Measurements from ENCODE around the gene PDGFRA.
"Not testable (repeated sequence)": the region's sequence is repeated elsewhere in the genome, so short reads cannot be mapped to it uniquely, and the experiment has no call there.

Gene PDGFRA

DNA sequence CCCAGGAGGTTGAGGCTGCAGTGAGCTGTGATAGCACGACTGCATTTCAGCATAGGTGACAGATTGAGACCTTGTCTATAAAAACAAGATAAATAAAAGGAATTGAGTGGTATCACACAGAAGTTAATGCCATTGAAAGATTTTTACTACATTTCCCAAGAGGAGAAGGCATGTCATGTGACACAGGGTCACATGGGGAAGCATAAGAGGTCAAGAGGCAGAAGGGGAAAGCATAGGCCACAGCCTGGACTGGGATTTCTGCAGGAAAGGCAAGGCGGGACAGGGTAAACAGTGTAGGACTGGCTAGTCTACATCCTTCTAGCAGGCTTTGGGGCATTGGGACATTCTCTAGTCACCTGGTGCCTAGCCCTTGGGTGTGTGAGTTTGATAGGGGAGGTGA is 88.6 kb downstream of the PDGFRA start:
- DNase-seq (ENCODE audit: low read depth in 2 of 2, low spot score in 1 of 2) = no peak

DNA sequence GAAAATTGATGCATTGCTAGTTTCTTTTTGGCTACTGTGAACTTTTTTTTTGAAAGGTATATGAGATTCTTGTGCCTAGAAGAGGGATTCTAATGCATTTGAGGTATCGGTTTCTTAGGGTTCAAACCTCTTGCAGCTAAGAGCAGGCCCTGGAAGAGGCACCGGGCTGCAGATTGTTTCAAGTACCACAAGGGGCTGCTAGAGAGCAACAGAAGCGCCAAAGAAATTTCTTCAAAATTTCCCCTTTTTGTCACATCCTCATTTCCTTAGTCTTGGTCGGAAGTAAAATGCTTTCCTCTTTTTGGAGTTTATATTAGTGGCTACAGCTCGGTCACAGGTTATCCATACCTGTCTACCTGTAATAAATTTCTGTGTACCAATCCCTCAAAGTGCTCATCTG is 89.8 kb downstream of the PDGFRA start:
- no peak for DNase-seq (ENCODE audit: low read depth in 2 of 2, low spot score in 1 of 2)

DNA sequence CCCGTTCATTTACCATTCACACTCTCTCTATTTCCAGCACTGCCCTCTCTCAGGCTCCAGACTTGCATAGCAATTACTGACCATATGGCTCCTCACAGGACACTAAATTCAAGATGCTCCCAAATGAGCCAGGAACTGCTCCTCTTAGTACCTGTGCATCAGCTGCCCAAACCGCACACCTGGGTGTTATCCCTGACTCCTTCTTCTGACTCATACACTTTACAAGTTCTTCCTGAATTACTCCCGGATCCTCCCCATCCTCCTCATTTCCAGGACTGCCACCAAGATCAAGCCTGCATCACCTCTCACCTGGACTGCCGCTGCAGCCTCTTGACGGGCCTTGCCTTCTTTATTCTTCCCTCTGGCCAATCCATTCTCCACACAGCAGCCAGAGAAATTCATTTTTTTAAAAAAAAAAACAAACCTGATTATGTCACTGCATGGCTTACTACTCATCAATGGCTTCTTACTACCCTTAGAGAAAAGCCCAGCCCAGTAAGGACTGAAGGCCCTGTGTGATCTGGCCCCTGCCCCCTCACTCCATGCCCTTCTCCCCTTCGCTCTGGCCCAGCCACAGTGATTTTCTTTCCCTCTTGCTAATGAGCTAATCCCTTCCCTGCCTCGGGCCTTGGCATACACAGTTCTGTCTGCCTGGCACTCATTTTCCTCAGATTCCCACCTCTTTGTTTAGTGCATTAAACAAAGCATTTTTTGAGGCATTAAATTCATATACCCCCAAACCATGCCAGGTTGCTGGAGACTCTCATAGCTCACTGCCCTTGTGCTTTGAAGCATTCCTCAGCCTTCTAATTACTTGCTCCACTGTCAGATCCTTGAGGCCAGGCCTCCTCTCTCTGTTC is 92.0 kb downstream of the PDGFRA start:
- DNase-seq (ENCODE audit: low read depth in 2 of 2, low spot score in 1 of 2) = no peak

DNA sequence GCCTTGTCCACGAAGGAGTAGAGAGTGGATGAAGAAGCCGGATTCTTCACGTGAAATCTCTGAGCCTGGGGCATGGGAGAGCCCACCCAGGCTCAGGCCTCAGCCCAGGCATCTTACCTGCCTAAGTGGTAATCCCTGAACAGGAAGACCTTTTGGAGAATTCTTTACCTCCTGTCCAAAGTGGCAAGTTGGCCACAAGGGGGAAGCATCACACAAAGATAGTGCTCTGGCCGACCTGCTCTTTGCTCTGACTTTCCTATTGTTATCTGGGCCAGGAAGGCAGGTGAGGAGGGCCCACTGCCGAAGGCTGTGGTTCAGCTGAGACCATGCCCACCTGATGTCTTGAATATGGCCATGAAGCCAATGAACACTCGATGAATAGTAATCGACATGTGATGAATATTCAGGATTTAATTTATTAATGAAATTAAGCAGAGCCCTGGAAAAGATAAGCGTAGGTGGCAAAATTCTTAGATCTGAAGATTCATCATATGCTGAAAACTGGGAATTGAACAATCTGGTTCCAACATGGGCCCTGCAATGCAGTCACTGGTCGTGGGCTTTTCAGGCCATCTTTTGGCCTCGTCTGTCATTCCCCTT is 93.8 kb downstream of the PDGFRA start:
- no peak for DNase-seq (ENCODE audit: low read depth in 2 of 2, low spot score in 1 of 2)

DNA sequence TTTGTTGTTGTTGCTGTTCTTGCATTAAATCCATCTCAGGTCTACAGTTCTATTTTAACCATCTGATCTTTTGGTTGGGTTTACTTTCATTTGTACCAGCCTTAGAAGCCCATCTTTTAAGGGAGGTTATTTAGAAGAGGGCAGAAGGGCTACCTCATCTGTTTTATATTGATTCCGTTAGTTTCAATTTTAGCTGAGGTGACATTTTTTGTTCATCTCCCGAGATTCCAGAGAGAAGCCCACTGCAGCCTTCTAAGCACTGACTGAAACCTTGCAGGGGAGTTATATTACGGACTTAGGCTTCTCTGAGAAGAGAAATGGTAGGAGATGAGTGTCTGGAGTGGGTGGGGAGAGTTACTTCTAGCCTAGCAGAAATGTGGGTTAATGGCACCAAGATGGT is 101.8 kb downstream of the PDGFRA start:
- DNase-seq (ENCODE audit: low read depth in 2 of 2, low spot score in 1 of 2) = no peak

DNA sequence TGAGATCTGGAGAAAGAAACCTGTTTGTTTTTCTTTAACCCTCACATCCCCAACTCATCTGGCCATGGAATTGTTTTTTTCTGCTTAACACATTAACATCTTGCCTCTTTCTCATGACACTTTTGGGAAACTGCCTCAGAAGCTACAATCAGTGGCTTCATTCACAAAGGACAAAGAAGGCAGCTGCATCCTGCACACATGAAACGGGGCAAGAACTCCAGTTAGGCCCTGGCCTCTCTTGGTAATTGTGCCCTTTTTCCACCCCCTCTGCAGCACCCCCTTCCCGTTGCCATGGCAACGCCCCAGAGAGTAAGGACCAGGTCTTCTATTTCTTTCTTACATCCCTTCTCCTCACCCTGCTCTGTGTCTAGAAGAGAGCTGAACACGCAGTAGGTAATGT is 103.4 kb downstream of the PDGFRA start:
- no peak for DNase-seq (ENCODE audit: low read depth in 2 of 2, low spot score in 1 of 2)

DNA sequence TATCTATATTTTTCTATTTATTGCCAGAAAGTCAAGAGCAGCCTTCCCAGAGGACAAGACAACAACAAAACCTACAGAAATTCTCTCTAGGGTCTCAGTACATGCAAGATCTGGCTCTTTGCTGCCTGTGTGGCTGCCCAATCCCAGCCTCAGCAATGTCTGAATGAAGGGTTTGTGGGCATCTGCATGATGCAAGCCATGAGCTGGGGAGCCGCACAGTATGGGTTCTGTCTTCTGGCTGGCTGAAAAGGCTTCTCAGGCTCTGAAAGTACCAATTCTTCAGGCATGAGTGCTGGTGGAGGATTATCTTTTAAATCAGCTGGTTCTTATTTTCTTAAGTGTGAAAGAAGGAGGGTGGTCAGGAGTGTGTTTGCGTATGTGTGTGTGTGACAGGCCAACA is 104.6 kb downstream of the PDGFRA start:
- DNase-seq (ENCODE audit: low read depth in 2 of 2, low spot score in 1 of 2) = no peak

DNA sequence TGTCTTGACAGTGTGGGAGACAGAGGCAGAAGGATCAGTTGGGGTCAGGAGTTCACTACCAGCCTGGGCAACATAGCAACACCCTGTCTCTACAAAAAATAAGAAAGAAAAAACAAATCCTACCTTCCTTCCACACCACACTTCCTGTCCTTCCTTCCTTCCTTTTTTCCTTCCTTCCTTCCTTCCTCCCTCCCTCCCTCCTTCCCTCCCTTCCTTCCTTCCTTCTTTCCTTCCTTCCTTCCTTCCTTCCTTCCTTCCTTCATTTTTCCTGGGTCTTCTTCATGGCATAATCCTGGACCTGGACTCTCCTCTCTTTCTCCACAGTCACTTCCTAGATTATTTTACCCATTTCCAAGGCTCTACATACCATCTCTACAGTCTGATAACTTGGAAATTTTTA is 105.7 kb downstream of the PDGFRA start:
- not testable (repeated sequence) for DNase-seq (ENCODE audit: low read depth in 2 of 2, low spot score in 1 of 2)

DNA sequence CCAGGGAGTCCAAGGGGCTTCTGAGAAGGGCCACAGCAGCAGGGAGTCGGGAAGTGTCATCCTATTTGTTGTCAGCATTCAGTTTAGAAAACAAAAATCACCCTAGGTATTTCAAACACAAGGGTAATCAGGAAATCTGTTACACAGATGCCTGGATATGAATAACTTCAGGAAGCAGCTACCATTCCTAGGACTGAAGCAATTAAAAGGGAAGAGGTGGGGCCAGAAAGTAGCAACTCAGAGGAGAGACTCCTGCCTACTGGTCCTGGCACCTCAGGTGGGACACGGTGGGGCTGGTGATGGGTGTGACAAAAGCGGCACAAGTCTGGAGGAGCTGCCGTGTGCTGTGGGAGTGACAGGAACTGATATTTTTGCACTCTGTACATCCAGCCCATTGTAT is 107.9 kb downstream of the PDGFRA start:
- DNase-seq (ENCODE audit: low read depth in 2 of 2, low spot score in 1 of 2) = no peak

DNA sequence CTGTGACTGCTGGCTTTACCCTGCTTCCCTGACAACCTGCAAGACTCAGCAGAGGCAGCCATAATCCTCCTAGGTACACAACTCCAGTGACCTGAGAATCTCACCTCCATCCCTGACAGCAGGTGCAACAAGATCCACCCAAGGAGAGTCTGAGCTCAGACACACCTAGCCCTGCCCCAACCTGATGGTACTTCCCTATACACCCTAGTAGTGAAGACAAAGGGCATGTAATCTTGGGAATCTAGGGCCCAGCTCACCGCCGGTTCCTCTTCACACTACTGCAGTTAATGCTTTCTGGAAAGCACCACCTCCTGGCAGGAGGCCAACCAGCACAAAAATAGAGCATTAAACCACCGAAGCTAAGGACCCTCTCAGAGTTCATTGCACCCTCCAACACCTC is 113.0 kb downstream of the PDGFRA start:
- not testable (repeated sequence) for DNase-seq (ENCODE audit: low read depth in 2 of 2, low spot score in 1 of 2)

Data from stimulated activated CD8-positive, alpha-beta memory T cell treated with anti-CD3 and anti-CD28 coated beads, Interleukin-4, amount 100 ng/mL, for 4 hours (primary cell).